Measurements from ENCODE around the gene CACYBP.

The CACYBP gene

GRCh38 chr1:174974711-174975119, 25.0 kb upstream of the CACYBP start:
- peak; percentile 25 for DNase-seq

GRCh38 chr1:174975764-174976163, 24.0 kb upstream of the CACYBP start:
- DNase-seq = no peak

GRCh38 chr1:174976436-174977108, 23.2 kb upstream of the CACYBP start:
- no peak for DNase-seq

- peak; percentile 58 for DNase-seq
Measured at GRCh38 chr1:174982971-174983689, 16.6 kb upstream of the CACYBP start.

- DNase-seq = no peak
Measured at GRCh38 chr1:174984952-174985351, 14.8 kb upstream of the CACYBP start.

- no peak for DNase-seq
Measured at GRCh38 chr1:174988539-174988938, 11.2 kb upstream of the CACYBP start.

- no peak for DNase-seq
Measured at GRCh38 chr1:174988986-174989385, 10.8 kb upstream of the CACYBP start.

GRCh38 chr1:174989536-174990220, 10.1 kb upstream of the CACYBP start:
- no peak for DNase-seq

- no peak for DNase-seq
Measured at GRCh38 chr1:174990382-174990999, 9.3 kb upstream of the CACYBP start.

- no peak for DNase-seq
Measured at GRCh38 chr1:174991473-174991872, 8.3 kb upstream of the CACYBP start.

GRCh38 chr1:174995121-174995520, 4.6 kb upstream of the CACYBP start:
- DNase-seq = no peak

- DNase-seq = no peak
Measured at GRCh38 chr1:174995916-174996315, 3.8 kb upstream of the CACYBP start.

- no peak for DNase-seq
Measured at GRCh38 chr1:174996476-174996875, 3.3 kb upstream of the CACYBP start.

GRCh38 chr1:174997041-174997440, 2.7 kb upstream of the CACYBP start:
- no peak for DNase-seq

GRCh38 chr1:174998569-174999215, 1.1 kb upstream of the CACYBP start:
- peak; percentile 88 for DNase-seq

- peak; percentile 100 for DNase-seq
Measured at GRCh38 chr1:174999216-174999935, 371 bp upstream of the CACYBP start.

GRCh38 chr1:175000697-175001187, 995 bp downstream of the CACYBP start:
- peak; percentile 36 for DNase-seq

GRCh38 chr1:175002910-175003517, 3.3 kb downstream of the CACYBP start:
- DNase-seq = no peak

GRCh38 chr1:175003521-175003920, 3.8 kb downstream of the CACYBP start:
- DNase-seq = no peak

GRCh38 chr1:175005085-175005783, 5.5 kb downstream of the CACYBP start:
- no peak for DNase-seq

GRCh38 chr1:175009532-175009931, 9.8 kb downstream of the CACYBP start:
- DNase-seq = no peak

All from NCI-H69 (cell line).